GM21528 (cell line): Measurements from ENCODE around the gene FBRS.
A peak's percentile ranks its signal among the peaks of the same experiment; 100 is the strongest.

Experiments used
- ATAC-seq: cut with Tn5 transposase; IDR thresholded peaks from one replicate; pipeline ENCODE4 v1.9.1; 2021; ENCODE audit warnings: mild to moderate bottlenecking, moderate library complexity; ENCODE audit not compliant: unreplicated experiment, low FRiP score

The FBRS gene

GRCh38 chr16:30641378-30641982, 16.8 kb upstream of the FBRS start:
- no peak for ATAC-seq

GRCh38 chr16:30644334-30644830, 13.8 kb upstream of the FBRS start:
- ATAC-seq, result no peak

GRCh38 chr16:30645727-30646126, 12.5 kb upstream of the FBRS start:
- no peak for ATAC-seq

GRCh38 chr16:30647274-30647571, 11.0 kb upstream of the FBRS start:
- no peak for ATAC-seq

GRCh38 chr16:30649725-30650368, 8.4 kb upstream of the FBRS start:
- no peak for ATAC-seq

- peak; percentile 72 for ATAC-seq
These were observed 7.7 kb upstream of the FBRS start, which contains the start of gene PRR14 for GRCh38 chr16:30650369-30651123. PRR14 (plus strand) TSS chr16:30650960; CDS start chr16:30651646, 686 bp downstream.

- peak; percentile 37 for ATAC-seq
These were observed 6.9 kb upstream of the FBRS start for GRCh38 chr16:30651124-30652004.

GRCh38 chr16:30652005-30652296, 6.3 kb upstream of the FBRS start:
- ATAC-seq, result no peak

- ATAC-seq, result no peak
These were observed 5.5 kb upstream of the FBRS start for GRCh38 chr16:30652718-30653117.

GRCh38 chr16:30654856-30655255, 3.4 kb upstream of the FBRS start:
- ATAC-seq, result no peak

- ATAC-seq, result no peak
These were observed 2.4 kb upstream of the FBRS start for GRCh38 chr16:30655815-30656347.

GRCh38 chr16:30656388-30656787, 1.8 kb upstream of the FBRS start:
- no peak for ATAC-seq

- no peak for ATAC-seq
These were observed 1.0 kb upstream of the FBRS start for GRCh38 chr16:30656974-30657865.

- peak; percentile 24 for ATAC-seq
These were observed 688 bp downstream of the FBRS start for GRCh38 chr16:30658731-30659506.

- no peak for ATAC-seq
These were observed 1.5 kb downstream of the FBRS start for GRCh38 chr16:30659507-30660423.

GRCh38 chr16:30660424-30661261, 2.4 kb downstream of the FBRS start:
- no peak for ATAC-seq

- no peak for ATAC-seq
These were observed 4.2 kb downstream of the FBRS start for GRCh38 chr16:30662449-30662848.
